DND-41 (cell line): ENCODE results near the gene RABL6.

ENCODE experiments used
- EZH2 ChIP-seq: IDR thresholded peaks from 3 replicates; pipeline ENCODE4 v1.6.1; 2012; ENCODE audit warnings: borderline replicate concordance, low read depth, mild to moderate bottlenecking, moderate library complexity, low read length, inconsistent platforms; ENCODE audit not compliant: severe bottlenecking
- TF ChIP-seq, protein P1 (sequence below): IDR thresholded peaks from 2 replicates; pipeline ENCODE4 v1.5.1; 2012; ENCODE audit warnings: borderline replicate concordance, low read length, moderate library complexity, mild to moderate bottlenecking; ENCODE audit not compliant: poor library complexity, severe bottlenecking; ENCODE audit errors: extremely low read depth

DNA sequence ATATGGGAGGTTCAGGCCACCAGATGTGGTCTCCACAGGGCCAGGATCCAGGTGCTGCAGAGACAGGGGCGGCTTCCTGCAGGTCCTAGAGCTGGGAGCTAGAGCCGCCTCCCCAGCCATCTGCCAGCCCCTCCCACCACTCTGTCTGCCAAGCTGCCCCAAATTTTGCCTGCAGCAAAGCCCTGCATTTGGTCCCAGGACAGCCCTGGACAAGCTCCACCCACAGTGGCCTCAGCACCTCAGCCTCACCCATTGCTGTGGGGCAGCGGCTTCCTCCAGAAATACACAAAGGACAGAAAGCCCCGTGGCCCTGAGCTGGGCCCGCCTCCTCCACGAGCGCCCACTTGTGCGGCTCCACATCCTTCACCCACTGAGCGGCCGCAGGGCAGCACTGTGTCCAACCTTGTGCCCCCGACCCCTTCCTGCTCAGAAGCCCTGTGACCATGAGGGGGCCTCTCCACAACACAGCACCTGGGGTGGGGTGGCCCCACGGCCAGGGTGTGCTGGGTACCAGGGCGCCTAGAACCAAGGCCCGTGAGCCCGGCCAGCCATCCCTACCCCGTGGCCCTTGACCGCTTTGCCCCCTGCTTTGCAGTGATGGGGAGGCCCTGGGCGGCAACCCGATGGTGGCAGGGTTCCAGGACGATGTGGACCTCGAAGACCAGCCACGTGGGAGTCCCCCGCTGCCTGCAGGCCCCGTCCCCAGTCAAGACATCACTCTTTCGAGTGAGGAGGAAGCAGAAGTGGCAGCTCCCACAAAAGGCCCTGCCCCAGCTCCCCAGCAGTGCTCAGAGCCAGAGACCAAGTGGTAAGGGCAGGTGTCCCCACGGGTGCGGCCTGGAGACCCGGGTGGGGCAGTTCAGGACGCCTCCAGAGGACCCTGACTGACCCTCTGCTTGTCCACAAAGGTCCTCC is 30.8 kb downstream of the RABL6 start:
- TF ChIP-seq, protein P1, sequence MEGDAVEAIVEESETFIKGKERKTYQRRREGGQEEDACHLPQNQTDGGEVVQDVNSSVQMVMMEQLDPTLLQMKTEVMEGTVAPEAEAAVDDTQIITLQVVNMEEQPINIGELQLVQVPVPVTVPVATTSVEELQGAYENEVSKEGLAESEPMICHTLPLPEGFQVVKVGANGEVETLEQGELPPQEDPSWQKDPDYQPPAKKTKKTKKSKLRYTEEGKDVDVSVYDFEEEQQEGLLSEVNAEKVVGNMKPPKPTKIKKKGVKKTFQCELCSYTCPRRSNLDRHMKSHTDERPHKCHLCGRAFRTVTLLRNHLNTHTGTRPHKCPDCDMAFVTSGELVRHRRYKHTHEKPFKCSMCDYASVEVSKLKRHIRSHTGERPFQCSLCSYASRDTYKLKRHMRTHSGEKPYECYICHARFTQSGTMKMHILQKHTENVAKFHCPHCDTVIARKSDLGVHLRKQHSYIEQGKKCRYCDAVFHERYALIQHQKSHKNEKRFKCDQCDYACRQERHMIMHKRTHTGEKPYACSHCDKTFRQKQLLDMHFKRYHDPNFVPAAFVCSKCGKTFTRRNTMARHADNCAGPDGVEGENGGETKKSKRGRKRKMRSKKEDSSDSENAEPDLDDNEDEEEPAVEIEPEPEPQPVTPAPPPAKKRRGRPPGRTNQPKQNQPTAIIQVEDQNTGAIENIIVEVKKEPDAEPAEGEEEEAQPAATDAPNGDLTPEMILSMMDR: no peak
- no peak for TF ChIP-seq EZH2
